BJ (cell line): ENCODE data around the gene NXNL1. TPM values are rescaled to one million over a fixed set of nuclear protein-coding genes. Genes with fewer than 3 reads are reported as not detected.

ENCODE experiments used
- CTCF ChIA-PET: fragments of 350-600 bp; formaldehyde crosslinking; extraction: SDS; loops from one replicate; lab custom pipeline; 2021; ENCODE audit warnings: antibody characterized with exemption, inconsistent platforms; lab: Yijun Ruan, JAX
- POLR2A ChIA-PET: fragments of 300-600 bp; sonication (Branson Sonifier 250); formaldehyde crosslinking; extraction: SDS; loops from one replicate; lab custom pipeline; 2021; ENCODE audit warnings: antibody characterized with exemption; lab: Charles Lee
- DNase-seq: peaks from one replicate; pipeline ENCODE4 v3.0.0-alpha.2; 2011; ENCODE audit warnings: low read depth
- H3K27me3 ChIP-seq: 2 replicates; pipeline ENCODE4 v1.6.0; 2011; ENCODE audit warnings: low read length; ENCODE audit not compliant: control insufficient read depth, insufficient read depth
- H3K36me3 ChIP-seq: 2 replicates; pipeline ENCODE4 v1.5.1; 2011; ENCODE audit warnings: low read length; ENCODE audit not compliant: control insufficient read depth, insufficient read depth
- H3K4me3 ChIP-seq: 2 replicates; pipeline ENCODE4 v1.5.1; 2011; ENCODE audit warnings: low read depth, mild to moderate bottlenecking, control low read depth, low read length
- CTCF ChIP-seq: IDR thresholded peaks from 2 replicates; pipeline ENCODE4 v1.5.1; 2011; ENCODE audit warnings: low read depth, mild to moderate bottlenecking, control low read depth, inconsistent platforms, low read length, moderate library complexity; ENCODE audit not compliant: insufficient read depth
- polyA plus RNA-seq: library from polyadenylated mRNA; depleted of rRNA; stranded (reverse); fragments of >200 nt; gene quantifications from 2 replicates; pipeline ENCODE4 v1.2.3, GENCODE V29; 2011

The NXNL1 gene
- polyA plus RNA-seq, 1 experiment = not detected

- ChIA-PET CTCF (interaction anchor here (0.8 to 1.0 kb wide), 2 partner anchors 9 to 104 kb away, joined by 3 read pairs; no protein-coding TSS in a partner anchor), POLR2A (interaction anchor here (0.8 kb wide), 1 partner anchor 50 kb away, joined by 3 read pairs; no protein-coding TSS in a partner anchor)
- H3K4me3 ChIP-seq = peak overlapping the region; percentile 54
- DNase-seq = no peak
- no peak for TF ChIP-seq CTCF
- H3K27me3 ChIP-seq = no peaks in the 10 kb centered on the region
- H3K36me3 ChIP-seq = no peaks in the 10 kb centered on the region
These were observed 8.8 kb upstream of the NXNL1 start for GRCh38 chr19:17469481-17470067.

GRCh38 chr19:17469092-17469480 lies 8.4 kb upstream of the NXNL1 start:
- H3K36me3 ChIP-seq = no peaks in the 10 kb centered on the region
- ChIA-PET CTCF (interaction anchor here (0.8 to 1.0 kb wide), 3 partner anchors 10 to 104 kb away, joined by 3 read pairs; no protein-coding TSS in a partner anchor), POLR2A (no interaction called here)
- H3K4me3 ChIP-seq = peak overlapping the region; percentile 54
- no peak for DNase-seq
- TF ChIP-seq CTCF = no peak
- no peaks in the 10 kb centered on the region for H3K27me3 ChIP-seq

- Histone ChIP-seq H3K27me3 (no peaks in the 10 kb centered on the region), H3K4me3 (peak overlapping the region; percentile 54), H3K36me3 (no peaks in the 10 kb centered on the region)
- ChIA-PET CTCF (interaction anchor here (0.8 to 3.8 kb wide), 4 partner anchors 10 to 105 kb away, joined by 3 to 23 read pairs (median 3); no protein-coding TSS in a partner anchor), POLR2A (no interaction called here)
- DNase-seq = no peak
- no peak for TF ChIP-seq CTCF
These were observed 7.8 kb upstream of the NXNL1 start for GRCh38 chr19:17468302-17469091.

- TF ChIP-seq CTCF = no peak
- CTCF ChIA-PET = interaction anchor here (1.2 to 3.8 kb wide), 3 partner anchors 14 to 106 kb away, joined by 3 to 23 read pairs (median 18); partner anchors contain the start of gene CCDC194
- Histone ChIP-seq H3K27me3 (no peaks in the 10 kb centered on the region), H3K36me3 (no peaks in the 10 kb centered on the region), H3K4me3 (no peak overlapping the region)
- POLR2A ChIA-PET = no interaction called here
- no peak for DNase-seq
These were observed 7.0 kb upstream of the NXNL1 start for GRCh38 chr19:17467471-17468301.
